MCF 10A (cell line): ENCODE measurements around the gene ANKRD11. TPM values are rescaled to one million over a fixed set of nuclear protein-coding genes. Genes with fewer than 3 reads are reported as not detected.

Experiments used
- BruUV-seq: library from RNA; stranded (reverse); fragments of 400-500 nt; replicated peaks from 2 replicates; lab custom pipeline; 2021; lab: Mats Ljungman, UMichigan
- CTCF ChIA-PET: fragments of 300-600 bp; sonication (Branson Sonifier 250); formaldehyde crosslinking; extraction: SDS; loops from one replicate; lab custom pipeline; 2021; ENCODE audit warnings: antibody characterized with exemption, inconsistent platforms; lab: Yijun Ruan, JAX
- POLR2A ChIA-PET: fragments of 300-600, 350-650 bp; sonication (Branson Sonifier 250); formaldehyde crosslinking; extraction: SDS; loops from one replicate; lab custom pipeline; 2020; ENCODE audit warnings: antibody characterized with exemption, inconsistent platforms; lab: Yijun Ruan, JAX
- DNase-seq: peaks from one replicate; pipeline ENCODE4 v3.0.0-alpha.2; 2018; ENCODE audit not compliant: unreplicated experiment
- H3K27ac Mint-ChIP-seq: one replicate; pipeline ENCODE4 v1.8.0; 2022; ENCODE audit warnings: mild to moderate bottlenecking, low read depth, mixed read lengths; ENCODE audit not compliant: unreplicated experiment
- H3K27me3 Mint-ChIP-seq: one replicate; pipeline ENCODE4 v1.8.0; 2022; ENCODE audit warnings: mixed read lengths; ENCODE audit not compliant: insufficient read depth, unreplicated experiment
- H3K36me3 Mint-ChIP-seq: one replicate; pipeline ENCODE4 v1.8.0; 2022; ENCODE audit warnings: mild to moderate bottlenecking, moderate library complexity, mixed read lengths; ENCODE audit not compliant: insufficient read depth, unreplicated experiment
- H3K4me1 Mint-ChIP-seq: one replicate; pipeline ENCODE4 v1.8.0; 2022; ENCODE audit warnings: mixed read lengths; ENCODE audit not compliant: insufficient read depth, unreplicated experiment
- H3K4me3 Mint-ChIP-seq: one replicate; pipeline ENCODE4 v1.8.0; 2022; ENCODE audit warnings: mild to moderate bottlenecking, moderate library complexity, mixed read lengths; ENCODE audit not compliant: unreplicated experiment
- H3K9me3 Mint-ChIP-seq: one replicate; pipeline ENCODE4 v1.8.0; 2022; ENCODE audit warnings: mixed read lengths; ENCODE audit not compliant: unreplicated experiment
- CTCF ChIP-seq: fragments of 200-600 bp; IDR thresholded peaks from one replicate; pipeline ENCODE4 v1.8.0; 2022; ENCODE audit warnings: antibody characterized with exemption, mild to moderate bottlenecking; ENCODE audit not compliant: unreplicated experiment
- intact Hi-C: fragments of 100-400 bp; cut with micrococcal nuclease; formaldehyde crosslinking; loops from 2 replicates; pipeline ENCODE4 v1.14.1; 2022
- total RNA-seq: library from RNA; stranded (reverse); gene quantifications from 2 replicates; pipeline ENCODE4 v1.2.3, GENCODE V29; 2022

Gene ANKRD11
- total RNA-seq, 1 experiment from 2014 or later = 237 TPM

- Mint-ChIP-seq H3K27ac (peak overlapping the region; percentile 52), H3K36me3 (peaks cover 32% of the 10 kb centered on the region), H3K27me3 (no peaks in the 10 kb centered on the region), H3K9me3 (no peaks in the 10 kb centered on the region), H3K4me3 (peak overlapping the region; percentile 77), H3K4me1 (peaks cover 15% of the 10 kb centered on the region)
- intact Hi-C loops = loop anchor here (1.0 to 5.0 kb wide), 2 partner anchors 19 to 47 kb away; partner anchors contain the start of gene SPG7
- BruUV-seq = no TSS peak
- CTCF ChIA-PET = interaction anchor here (0.6 kb wide), 1 partner anchor 888 kb away, joined by 3 read pairs; no protein-coding TSS in a partner anchor
- TF ChIP-seq CTCF = peak; percentile 14
- peak; percentile 91 for DNase-seq
- POLR2A ChIA-PET = interaction anchor here (0.5 to 4.9 kb wide), 22 partner anchors 8 to 163 kb away, joined by 3 to 55 read pairs (median 6); partner anchors contain the start of gene SPG7
Observed at GRCh38 chr16:89489040-89489897, 1.1 kb downstream of the ANKRD11 start.

DNA sequence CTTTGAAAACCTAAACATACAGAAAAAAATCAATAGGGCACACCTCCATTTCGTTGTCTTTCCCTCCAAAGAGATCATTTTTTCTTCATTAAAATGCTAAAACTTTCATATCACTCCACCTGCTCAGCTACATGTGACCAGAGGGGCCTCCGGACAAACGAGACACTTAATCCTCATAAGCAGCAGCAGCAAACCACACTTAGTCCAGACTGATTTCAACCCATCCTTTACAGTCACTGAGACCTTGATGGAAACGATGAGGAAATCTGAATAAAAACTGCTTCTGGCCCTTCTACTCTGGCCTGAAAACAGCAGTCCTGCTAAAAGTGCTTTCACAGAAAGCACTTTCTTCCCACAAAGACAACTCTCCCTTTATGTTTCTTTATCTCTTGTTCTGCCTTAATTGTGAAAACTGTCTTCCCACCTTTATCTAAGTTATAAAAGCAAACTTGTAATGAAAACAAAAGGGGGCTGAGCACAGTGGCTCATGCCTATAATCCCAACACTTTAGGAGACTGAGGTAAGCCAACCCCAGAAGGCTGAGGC lies 4.6 kb downstream of the ANKRD11 start:
- peaks cover 28% of the 10 kb centered on the region for H3K36me3 Mint-ChIP-seq
- no peaks in the 10 kb centered on the region for H3K27me3 Mint-ChIP-seq
- ChIA-PET POLR2A (interaction anchor here (0.6 to 1.5 kb wide), 3 partner anchors 9 to 28 kb away, joined by 3 to 5 read pairs (median 5); no protein-coding TSS in a partner anchor), CTCF (no interaction called here)
- BruUV-seq = no TSS peak
- no peak for DNase-seq
- intact Hi-C loops = loop anchor here (5.0 kb wide), 1 partner anchor 43 kb away; no protein-coding TSS in a partner anchor
- peaks cover 34% of the 10 kb centered on the region for H3K4me1 Mint-ChIP-seq
- TF ChIP-seq CTCF = no peak
- H3K27ac Mint-ChIP-seq = peak overlapping the region; percentile 49
- H3K4me3 Mint-ChIP-seq = no peak overlapping the region
- H3K9me3 Mint-ChIP-seq = no peaks in the 10 kb centered on the region

DNA sequence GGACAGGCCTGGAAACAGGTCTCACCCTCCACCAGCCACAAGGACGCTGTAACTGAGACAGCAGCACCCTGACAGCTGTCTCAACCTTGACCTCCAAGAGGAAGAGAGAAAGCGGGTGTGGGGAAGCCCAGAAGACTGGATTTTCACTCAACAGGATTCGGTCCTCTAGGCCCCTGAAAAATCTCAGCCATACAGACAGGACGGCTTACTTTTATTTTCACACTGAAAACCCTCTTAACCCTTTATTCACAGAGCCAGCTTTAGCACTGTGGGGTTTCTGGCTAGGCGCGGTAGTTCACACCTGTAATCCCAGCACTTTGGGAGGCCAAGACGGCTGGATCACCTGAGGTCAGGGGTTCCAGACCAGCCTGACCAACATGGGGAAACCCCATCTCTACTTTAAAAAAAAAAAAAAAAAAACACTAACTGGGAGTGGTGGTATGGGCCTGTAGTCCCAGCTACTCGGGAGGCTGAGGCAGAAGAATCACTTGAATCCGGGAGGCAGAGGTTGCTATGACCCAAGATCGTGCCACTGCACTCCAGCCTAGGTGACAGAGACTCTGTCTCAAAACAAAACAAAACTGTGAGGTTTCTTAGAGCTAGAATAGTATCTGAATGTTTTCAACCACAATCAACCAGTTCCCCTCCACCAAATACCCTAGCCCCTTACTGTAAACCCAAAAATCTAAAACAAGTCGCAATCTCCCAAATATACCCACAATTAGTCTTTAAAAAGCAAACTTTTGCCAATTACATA lies 5.3 kb downstream of the ANKRD11 start:
- CTCF ChIA-PET = no interaction called here
- intact Hi-C loops = loop anchor here (5.0 kb wide), 1 partner anchor 43 kb away; no protein-coding TSS in a partner anchor
- BruUV-seq = no TSS peak
- Mint-ChIP-seq H3K4me1 (peaks cover 38% of the 10 kb centered on the region), H3K9me3 (no peaks in the 10 kb centered on the region), H3K27me3 (no peaks in the 10 kb centered on the region), H3K4me3 (no peak overlapping the region), H3K27ac (peak overlapping the region; percentile 49), H3K36me3 (peaks cover 24% of the 10 kb centered on the region)
- DNase-seq = no peak
- POLR2A ChIA-PET = interaction anchor here (1.0 to 2.0 kb wide), 6 partner anchors 8 to 268 kb away, joined by 3 to 8 read pairs (median 4); partner anchors contain the start of gene ZNF778
- no peak for TF ChIP-seq CTCF
